OCI-LY7 (cell line): Measurements from ENCODE around the gene ZNF341. TPM values are rescaled to one million over a fixed set of nuclear protein-coding genes. Genes with fewer than 3 reads are reported as not detected.

Experiments
- BruUV-seq: library from RNA; stranded (reverse); fragments of 400-500 nt; replicated peaks from 2 replicates; lab custom pipeline; 2021; lab: Mats Ljungman, UMichigan
- CTCF ChIA-PET: fragments of 300-600 bp; sonication (Branson Sonifier 250); formaldehyde crosslinking; loops from one replicate; lab custom pipeline; 2022; ENCODE audit warnings: antibody characterized with exemption; ENCODE audit not compliant: unreplicated experiment; lab: Charles Lee
- POLR2A ChIA-PET: fragments of 300-600 bp; sonication (Branson Sonifier 250); formaldehyde crosslinking; loops from one replicate; lab custom pipeline; 2022; ENCODE audit warnings: antibody characterized with exemption; lab: Charles Lee
- DNase-seq: peaks from one replicate; pipeline ENCODE4 v3.0.0-alpha.2; 2015; ENCODE audit warnings: low spot score
- H2AFZ ChIP-seq: fragments of 200-600 bp; sonication (generic), shearing (Covaris generic); 2 replicates; pipeline ENCODE4 v1.6.1; 2014; ENCODE audit warnings: mild to moderate bottlenecking, antibody characterized with exemption, low read length, moderate library complexity
- H3K27ac ChIP-seq: fragments of 200-600 bp; sonication (generic); 2 replicates; pipeline ENCODE4 v1.5.1; 2014; ENCODE audit warnings: mixed run types, low read depth, mild to moderate bottlenecking, moderate library complexity, low read length, inconsistent platforms; ENCODE audit not compliant: poor library complexity, severe bottlenecking
- H3K36me3 ChIP-seq: fragments of 200-600 bp; sonication (generic); 2 replicates; pipeline ENCODE4 v1.6.1; 2014; ENCODE audit warnings: mild to moderate bottlenecking, antibody characterized with exemption, low read length, moderate library complexity, mixed read lengths; ENCODE audit not compliant: insufficient read depth
- H3K4me1 ChIP-seq: fragments of 200-600 bp; sonication (generic); 2 replicates; pipeline ENCODE4 v1.5.1; 2014; ENCODE audit warnings: mild to moderate bottlenecking, low read length; ENCODE audit not compliant: insufficient read depth, poor library complexity, severe bottlenecking
- H3K4me2 ChIP-seq: fragments of 200-600 bp; sonication (generic); 2 replicates; pipeline ENCODE4 v1.6.1; 2014; ENCODE audit warnings: mild to moderate bottlenecking, low read length
- H3K4me3 ChIP-seq: fragments of 200-600 bp; sonication (generic); 2 replicates; pipeline ENCODE4 v1.5.1; 2014; ENCODE audit warnings: mild to moderate bottlenecking, low read depth, low read length; ENCODE audit not compliant: poor library complexity, severe bottlenecking
- H3K79me2 ChIP-seq: fragments of 200-600 bp; sonication (generic); 2 replicates; pipeline ENCODE4 v1.6.1; 2016; ENCODE audit warnings: low read depth, mild to moderate bottlenecking, low read length, moderate library complexity, mixed read lengths; ENCODE audit not compliant: insufficient read depth
- H3K9me2 ChIP-seq: fragments of 200-600 bp; sonication (generic); 2 replicates; pipeline ENCODE4 v1.6.1; 2016; ENCODE audit warnings: mild to moderate bottlenecking, low read length, mixed read lengths; ENCODE audit not compliant: insufficient read depth
- H3K9me3 ChIP-seq: fragments of 200-600 bp; sonication (generic); 2 replicates; pipeline ENCODE4 v1.6.1; 2014; ENCODE audit warnings: mild to moderate bottlenecking, mixed run types, low read length, mixed read lengths
- H4K20me1 ChIP-seq: fragments of 200-600 bp; sonication (generic); 2 replicates; pipeline ENCODE4 v1.6.1; 2014; ENCODE audit warnings: mild to moderate bottlenecking, antibody characterized with exemption, low read length, moderate library complexity, mixed read lengths; ENCODE audit not compliant: insufficient read depth
- EZH2phosphoT487 ChIP-seq: fragments of 200-600 bp; sonication (generic); IDR thresholded peaks from 2 replicates; pipeline ENCODE4 v1.6.1; 2018; ENCODE audit warnings: low read depth, borderline replicate concordance, mild to moderate bottlenecking, mixed run types, antibody characterized with exemption, low read length, moderate library complexity, mixed read lengths
- intact Hi-C: fragments of 100-400 bp; cut with micrococcal nuclease; formaldehyde crosslinking; loops from one replicate; pipeline ENCODE4 v1.10.0; 2022; ENCODE audit not compliant: unreplicated experiment
- total RNA-seq, 2 experiments: library from RNA; depleted of rRNA in 1 of 2; stranded (reverse); fragments of >200 nt in 1 of 2; shearing (Covaris generic) in 1 of 2; gene quantifications; 2 replicates each; pipeline ENCODE4 v1.2.3, GENCODE V29; 2014 to 2022
- TF ChIP-seq, protein P1 (sequence below): fragments of 200-600 bp; sonication (generic); conservative IDR thresholded peaks from 2 replicates; pipeline ENCODE4 v1.5.1; 2014; ENCODE audit warnings: mild to moderate bottlenecking, antibody characterized with exemption, low read length, moderate library complexity, mixed read lengths

ZNF341 gene
- total RNA-seq, 2 experiments from 2014 or later: 3.2 to 7.7 TPM

DNA sequence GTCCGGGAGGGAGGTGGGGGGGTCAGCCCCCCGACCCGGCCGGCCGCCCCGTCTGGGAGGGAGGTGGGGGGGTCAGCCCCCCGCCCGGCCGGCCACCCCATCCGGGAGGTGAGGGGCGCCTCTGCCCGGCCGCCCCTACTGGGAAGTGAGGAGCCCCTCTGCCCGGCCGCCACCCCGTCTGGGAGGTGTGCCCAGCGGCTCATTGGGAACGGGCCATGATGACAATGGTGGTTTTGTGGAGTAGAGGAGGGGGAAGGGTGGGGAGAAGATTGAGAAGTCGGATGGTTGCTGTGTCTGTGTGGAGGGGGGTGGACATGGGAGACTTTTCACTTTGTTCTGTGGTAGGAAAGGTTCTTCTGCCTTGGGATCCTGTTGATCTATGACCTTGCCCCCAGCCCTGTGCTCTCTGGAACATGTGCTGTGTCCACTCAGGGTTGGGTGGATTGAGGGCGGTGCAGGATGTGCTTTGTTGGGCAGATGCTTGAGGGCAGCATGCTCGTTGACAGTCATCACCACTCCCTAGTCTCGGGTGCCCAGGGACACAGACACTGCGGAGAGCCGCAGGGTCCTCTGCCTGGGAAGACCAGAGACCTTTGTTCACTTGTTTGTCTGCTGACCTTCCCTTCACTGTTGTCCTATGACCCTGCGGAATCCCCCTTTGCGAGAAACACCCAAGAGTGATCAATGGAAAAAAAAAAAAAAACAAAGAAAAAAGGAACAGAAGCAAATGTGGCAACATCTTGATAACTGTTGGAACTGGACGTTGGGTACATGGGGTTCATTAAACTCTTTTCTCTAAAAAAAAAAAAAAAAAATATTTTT is 30.0 kb upstream of the ZNF341 start:
- CTCF ChIA-PET: no interaction called here
- intact Hi-C loops: no loop called here
- H2AFZ ChIP-seq: no peak overlapping the region
- no peaks in the 10 kb centered on the region for H4K20me1 ChIP-seq
- H3K79me2 ChIP-seq: no peaks in the 10 kb centered on the region
- H3K27ac ChIP-seq: no peak overlapping the region
- peaks cover 5% of the 10 kb centered on the region for H3K4me1 ChIP-seq
- no TSS peak for BruUV-seq
- H3K4me3 ChIP-seq: no peak overlapping the region
- H3K4me2 ChIP-seq: no peak overlapping the region
- POLR2A ChIA-PET: no interaction called here
- no peaks in the 10 kb centered on the region for H3K36me3 ChIP-seq
- DNase-seq: no peak
- no peaks in the 10 kb centered on the region for H3K9me2 ChIP-seq
- no peak for TF ChIP-seq EZH2phosphoT487
- TF ChIP-seq, protein P1, sequence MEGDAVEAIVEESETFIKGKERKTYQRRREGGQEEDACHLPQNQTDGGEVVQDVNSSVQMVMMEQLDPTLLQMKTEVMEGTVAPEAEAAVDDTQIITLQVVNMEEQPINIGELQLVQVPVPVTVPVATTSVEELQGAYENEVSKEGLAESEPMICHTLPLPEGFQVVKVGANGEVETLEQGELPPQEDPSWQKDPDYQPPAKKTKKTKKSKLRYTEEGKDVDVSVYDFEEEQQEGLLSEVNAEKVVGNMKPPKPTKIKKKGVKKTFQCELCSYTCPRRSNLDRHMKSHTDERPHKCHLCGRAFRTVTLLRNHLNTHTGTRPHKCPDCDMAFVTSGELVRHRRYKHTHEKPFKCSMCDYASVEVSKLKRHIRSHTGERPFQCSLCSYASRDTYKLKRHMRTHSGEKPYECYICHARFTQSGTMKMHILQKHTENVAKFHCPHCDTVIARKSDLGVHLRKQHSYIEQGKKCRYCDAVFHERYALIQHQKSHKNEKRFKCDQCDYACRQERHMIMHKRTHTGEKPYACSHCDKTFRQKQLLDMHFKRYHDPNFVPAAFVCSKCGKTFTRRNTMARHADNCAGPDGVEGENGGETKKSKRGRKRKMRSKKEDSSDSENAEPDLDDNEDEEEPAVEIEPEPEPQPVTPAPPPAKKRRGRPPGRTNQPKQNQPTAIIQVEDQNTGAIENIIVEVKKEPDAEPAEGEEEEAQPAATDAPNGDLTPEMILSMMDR: no peak
- H3K9me3 ChIP-seq: no peaks in the 10 kb centered on the region

DNA sequence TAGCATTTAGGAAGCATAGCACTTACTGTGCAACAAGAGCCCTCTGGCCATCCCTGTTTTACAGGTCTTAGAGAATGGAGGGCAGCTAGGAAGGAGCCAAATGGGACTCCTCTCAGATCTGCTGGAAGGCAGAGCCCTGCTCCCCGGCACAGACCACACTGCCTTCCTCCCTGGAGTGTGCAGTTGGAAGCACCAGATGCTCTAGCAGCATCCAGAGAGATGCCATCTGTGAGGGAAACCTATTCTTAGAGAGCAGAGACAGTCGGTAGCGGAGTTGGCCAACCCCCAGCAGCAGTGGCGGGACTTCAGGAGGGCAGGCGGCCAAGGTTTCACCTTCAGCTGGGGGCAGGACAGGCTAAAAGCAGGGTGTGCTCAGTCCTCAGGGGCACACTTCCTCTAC is 28.9 kb upstream of the ZNF341 start:
- Histone ChIP-seq H3K9me3 (no peaks in the 10 kb centered on the region), H3K79me2 (no peaks in the 10 kb centered on the region), H2AFZ (no peak overlapping the region), H3K36me3 (no peaks in the 10 kb centered on the region), H4K20me1 (no peaks in the 10 kb centered on the region), H3K27ac (no peak overlapping the region), H3K4me1 (peaks cover 5% of the 10 kb centered on the region), H3K4me3 (no peak overlapping the region), H3K4me2 (no peak overlapping the region), H3K9me2 (no peaks in the 10 kb centered on the region)
- CTCF ChIA-PET: no interaction called here
- BruUV-seq: no TSS peak
- no peak for DNase-seq
- intact Hi-C loops: no loop called here
- POLR2A ChIA-PET: no interaction called here
- TF ChIP-seq, protein P1: no peak
- TF ChIP-seq EZH2phosphoT487: no peak

DNA sequence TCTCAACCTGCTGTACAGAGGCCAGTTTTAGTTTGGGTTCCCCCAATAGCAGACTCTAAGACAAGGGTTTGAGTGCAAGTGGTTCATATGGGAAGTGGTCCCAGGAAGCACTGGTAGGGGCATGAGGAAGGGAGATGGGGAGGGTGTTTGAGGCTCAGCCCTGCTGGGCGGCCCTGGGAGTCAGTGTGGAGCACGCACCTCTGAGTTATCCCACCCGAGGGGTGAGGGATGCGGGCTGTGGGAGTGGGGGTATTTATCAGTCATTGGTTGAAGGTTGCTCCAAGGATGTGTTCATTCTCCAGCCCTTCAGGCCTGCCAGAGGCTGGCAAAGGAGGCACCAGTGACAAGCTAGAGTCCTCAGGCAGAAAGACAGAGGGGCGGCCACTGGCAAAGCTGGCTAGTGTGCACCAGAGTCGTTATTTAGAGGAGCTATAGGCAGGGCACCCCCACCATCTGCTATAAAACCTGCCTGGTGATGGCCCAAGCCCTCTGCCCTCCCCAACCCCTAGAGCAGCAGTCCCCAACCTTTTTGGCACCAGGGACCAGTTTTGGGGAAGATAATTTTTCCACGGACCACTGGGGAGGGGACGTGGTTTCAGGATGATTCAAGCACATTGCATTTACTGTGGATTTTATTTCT is 28.2 kb upstream of the ZNF341 start:
- Histone ChIP-seq H3K79me2 (no peaks in the 10 kb centered on the region), H4K20me1 (no peaks in the 10 kb centered on the region), H2AFZ (no peak overlapping the region), H3K4me3 (no peak overlapping the region), H3K36me3 (no peaks in the 10 kb centered on the region), H3K4me2 (no peak overlapping the region), H3K27ac (no peak overlapping the region), H3K4me1 (peaks cover 5% of the 10 kb centered on the region), H3K9me2 (no peaks in the 10 kb centered on the region), H3K9me3 (no peaks in the 10 kb centered on the region)
- ChIA-PET POLR2A (interaction anchor here (0.6 to 1.3 kb wide), 2 partner anchors 12 to 26 kb away, joined by 3 to 5 read pairs; no protein-coding TSS in a partner anchor), CTCF (no interaction called here)
- TF ChIP-seq, protein P1: no peak
- TF ChIP-seq EZH2phosphoT487: no peak
- no TSS peak for BruUV-seq
- no peak for DNase-seq
- intact Hi-C loops: no loop called here
